ENCODE results near the gene LARGE2. TPM values are rescaled to one million over a fixed set of nuclear protein-coding genes. Genes with fewer than 3 reads are reported as not detected.
"Not testable (repeated sequence)": the region's sequence is repeated elsewhere in the genome, so short reads cannot be mapped to it uniquely, and the experiment has no call there.

Gene LARGE2
- total RNA-seq, 1 donor from 2014 or later: 5.0 TPM

GRCh38 chr11:45902452-45903380 is 19.7 kb upstream of the LARGE2 start:
- H3K27me3 ChIP-seq (ENCODE audit: low read depth): peaks cover 19% of the 10 kb centered on the region
- no peak for DNase-seq
- intact Hi-C loops (cut with DNase I): no loop called here
- ATAC-seq: no peak
- H3K36me3 ChIP-seq: no peaks in the 10 kb centered on the region
- no peak overlapping the region for H3K4me3 ChIP-seq
- no peak for TF ChIP-seq CTCF (IDR thresholded peaks at IDR 0.05)
- no peak overlapping the region for H3K27ac ChIP-seq
- no peaks in the 10 kb centered on the region for H3K9me3 ChIP-seq
- H3K4me1 ChIP-seq: peaks cover 17% of the 10 kb centered on the region

GRCh38 chr11:45904309-45904915 is 18.0 kb upstream of the LARGE2 start:
- Histone ChIP-seq H3K4me1 (peaks cover 11% of the 10 kb centered on the region), H3K36me3 (peaks cover 5% of the 10 kb centered on the region), H3K27me3 (ENCODE audit: low read depth) (peaks cover 10% of the 10 kb centered on the region), H3K4me3 (no peak overlapping the region), H3K9me3 (no peaks in the 10 kb centered on the region), H3K27ac (no peak overlapping the region)
- intact Hi-C loops (cut with DNase I): no loop called here
- DNase-seq: no peak
- no peak for TF ChIP-seq CTCF (IDR thresholded peaks at IDR 0.05)
- ATAC-seq: no peak

GRCh38 chr11:45905095-45905494 is 17.4 kb upstream of the LARGE2 start:
- Histone ChIP-seq H3K36me3 (peaks cover 12% of the 10 kb centered on the region), H3K27ac (no peak overlapping the region), H3K4me3 (no peak overlapping the region), H3K4me1 (peaks cover 9% of the 10 kb centered on the region), H3K27me3 (ENCODE audit: low read depth) (peaks cover 10% of the 10 kb centered on the region), H3K9me3 (no peaks in the 10 kb centered on the region)
- DNase-seq (no peak), ATAC-seq (no peak)
- intact Hi-C loops (cut with DNase I): no loop called here
- no peak for TF ChIP-seq CTCF (IDR thresholded peaks at IDR 0.05)

GRCh38 chr11:45905576-45905975 is 16.9 kb upstream of the LARGE2 start:
- H3K4me1 ChIP-seq; H3K4me3 ChIP-seq; H3K27ac ChIP-seq; H3K9me3 ChIP-seq; intact Hi-C loops (cut with DNase I); H3K27me3 ChIP-seq (ENCODE audit: low read depth); ATAC-seq; DNase-seq: not testable (repeated sequence)
- H3K36me3 ChIP-seq: peaks cover 17% of the 10 kb centered on the region

- no peak for DNase-seq
- no peak for ATAC-seq
- Histone ChIP-seq H3K36me3 (peaks cover 23% of the 10 kb centered on the region), H3K4me1 (no peaks in the 10 kb centered on the region), H3K4me3 (no peak overlapping the region), H3K9me3 (no peaks in the 10 kb centered on the region), H3K27me3 (ENCODE audit: low read depth) (no peaks in the 10 kb centered on the region), H3K27ac (no peak overlapping the region)
- TF ChIP-seq CTCF (IDR thresholded peaks at IDR 0.05): no peak
- intact Hi-C loops (cut with DNase I): no loop called here
Measured at GRCh38 chr11:45906096-45906682, 16.3 kb upstream of the LARGE2 start.
